HUDEP-2 (cell line): Measurements from ENCODE around the gene PHF1.
"Not testable (repeated sequence)": the region's sequence is repeated elsewhere in the genome, so short reads cannot be mapped to it uniquely, and the experiment has no call there.

ENCODE experiments used
- DNase-seq, 76 experiments: peaks; one replicate each; lab custom pipeline; 2025; ENCODE audit not compliant: unreplicated experiment in 76 of 76; lab: John Stamatoyannopoulos, UW

Gene PHF1

GRCh38 chr6:33391278-33391921 is 19.4 kb upstream of the PHF1 start, which contains the start of gene KIFC1:
Gene KIFC1 (plus strand): TSS chr6:33391823. CDS start chr6:33391986, 163 bp downstream.
- DNase-seq = peak; percentile 75 to 100 (median 100)

GRCh38 chr6:33391922-33392594 is 18.8 kb upstream of the PHF1 start:
- DNase-seq = peak in 12 of 76 experiments; percentile 5 to 58 (median 42)

- DNase-seq = no peak
Measured at GRCh38 chr6:33392595-33392948, 18.2 kb upstream of the PHF1 start.

DNA sequence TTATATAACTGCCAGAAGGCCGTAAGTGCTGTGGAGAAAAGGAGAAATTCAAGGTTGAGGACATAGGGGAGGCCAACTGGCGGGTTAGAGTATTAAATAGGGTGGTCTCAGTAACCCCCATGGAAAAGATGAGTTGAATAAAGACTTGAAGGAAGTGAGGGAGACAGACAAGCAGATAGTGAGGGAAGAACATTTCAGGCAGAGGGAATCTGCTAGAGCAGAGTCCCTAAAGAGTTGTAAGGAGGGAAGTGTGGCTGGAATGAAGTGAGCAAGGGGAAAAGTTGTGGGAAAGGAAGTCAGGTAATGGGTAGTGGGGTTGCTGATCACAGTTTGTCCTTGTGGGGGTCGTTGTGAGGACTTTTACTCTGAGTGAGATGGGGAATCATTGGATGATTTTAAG is 17.8 kb upstream of the PHF1 start:
- no peak for DNase-seq

DNA sequence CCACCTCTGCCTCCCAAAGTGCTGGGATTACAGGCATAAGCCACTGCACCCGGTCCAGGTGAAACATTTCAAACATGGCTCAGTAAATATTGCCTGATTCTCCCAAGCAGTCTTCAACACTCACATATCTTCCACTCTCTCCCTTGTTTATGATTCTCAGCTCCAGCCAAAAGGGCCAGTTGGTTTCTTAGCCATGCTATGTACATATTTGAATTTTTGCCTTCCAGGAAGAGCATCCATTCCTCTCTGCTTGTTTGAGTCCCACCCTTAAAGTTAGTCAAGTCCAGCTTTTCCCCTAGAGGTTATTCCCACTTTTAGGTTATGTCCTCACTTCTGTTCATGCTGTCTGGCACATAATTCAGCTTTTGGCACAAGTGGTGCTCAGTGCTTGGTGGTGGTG is 13.3 kb upstream of the PHF1 start:
- DNase-seq = no peak

DNA sequence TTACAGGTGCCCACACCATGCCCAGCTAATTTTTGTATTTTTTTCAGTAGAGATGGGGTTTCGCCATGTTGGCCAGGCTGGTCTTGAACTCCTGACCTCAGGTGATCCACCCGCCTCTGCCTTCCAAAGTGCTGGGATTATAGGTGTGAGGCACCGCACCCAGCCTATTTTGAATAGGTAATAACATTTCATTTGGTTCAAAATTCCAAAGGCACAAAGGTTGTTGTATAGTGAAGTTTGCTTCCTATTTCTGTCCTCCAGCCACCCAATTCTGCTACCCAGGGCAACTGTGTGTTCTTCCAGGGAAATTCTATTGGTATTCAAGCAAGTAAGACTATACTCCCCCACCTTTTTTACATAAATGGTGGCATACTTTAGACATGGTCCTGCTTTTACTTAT is 12.2 kb upstream of the PHF1 start:
- DNase-seq = not testable (repeated sequence)

- DNase-seq = not testable (repeated sequence)
Measured at GRCh38 chr6:33399881-33400280, 10.9 kb upstream of the PHF1 start.

- no peak for DNase-seq
Measured at GRCh38 chr6:33404884-33405283, 5.9 kb upstream of the PHF1 start.

- DNase-seq = no peak
Measured at GRCh38 chr6:33405386-33405940, 5.4 kb upstream of the PHF1 start.

- no peak for DNase-seq
Measured at GRCh38 chr6:33406126-33406525, 4.7 kb upstream of the PHF1 start.

DNA sequence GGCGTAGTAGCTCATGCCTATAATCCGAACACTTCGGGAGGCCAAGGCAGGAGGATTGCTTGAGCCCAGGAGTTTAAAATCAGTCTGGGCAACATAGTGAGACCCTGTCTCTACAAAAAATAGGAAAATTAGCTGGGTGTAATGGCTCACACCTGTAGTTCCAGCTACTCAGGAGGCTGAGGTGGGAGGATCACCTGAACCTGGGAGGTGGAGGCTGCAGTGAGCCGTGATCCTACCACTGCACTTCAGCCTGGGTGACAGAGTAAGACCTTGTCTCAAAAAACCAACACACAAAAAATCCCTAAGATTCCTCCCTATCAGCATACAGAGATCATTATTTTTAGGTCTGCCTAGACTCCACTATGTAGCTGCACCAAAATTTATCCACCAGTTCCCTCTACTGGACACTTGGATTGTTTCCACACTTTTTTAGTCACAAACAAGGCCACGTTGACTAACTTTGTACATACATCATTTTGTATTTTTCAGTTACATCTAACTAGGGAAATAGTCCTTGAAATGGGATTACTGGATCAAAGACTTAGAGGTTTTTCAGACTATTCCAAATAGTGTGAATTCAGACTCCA is 3.6 kb upstream of the PHF1 start:
- peak in 12 of 76 experiments; percentile 11 to 60 (median 26) for DNase-seq

- DNase-seq = peak in 75 of 76 experiments; percentile 84 to 100 (median 100)
Measured at GRCh38 chr6:33410050-33410710, 634 bp upstream of the PHF1 start.

DNA sequence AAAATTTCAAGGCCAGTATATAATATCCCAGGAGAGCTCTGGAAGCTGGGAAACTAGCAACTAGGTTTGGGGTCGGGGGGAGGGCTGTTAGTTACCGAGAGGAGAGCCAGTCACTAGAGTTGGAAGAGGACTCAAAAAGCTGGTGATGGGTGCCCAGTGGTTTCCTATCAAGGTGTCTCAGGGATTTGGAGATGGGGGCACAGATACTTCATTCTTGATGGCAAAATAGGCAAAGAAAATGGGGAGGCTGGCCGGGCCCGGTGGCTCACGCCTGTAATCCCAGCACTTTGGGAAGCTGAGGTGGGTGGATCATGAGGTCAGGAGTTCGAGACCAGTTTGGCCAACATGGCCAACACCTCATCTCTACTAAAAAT is 805 bp downstream of the PHF1 start:
- DNase-seq = no peak

- no peak for DNase-seq
Measured at GRCh38 chr6:33412140-33413009, 1.6 kb downstream of the PHF1 start.

- DNase-seq = no peak
Measured at GRCh38 chr6:33413241-33414120, 2.7 kb downstream of the PHF1 start.

DNA sequence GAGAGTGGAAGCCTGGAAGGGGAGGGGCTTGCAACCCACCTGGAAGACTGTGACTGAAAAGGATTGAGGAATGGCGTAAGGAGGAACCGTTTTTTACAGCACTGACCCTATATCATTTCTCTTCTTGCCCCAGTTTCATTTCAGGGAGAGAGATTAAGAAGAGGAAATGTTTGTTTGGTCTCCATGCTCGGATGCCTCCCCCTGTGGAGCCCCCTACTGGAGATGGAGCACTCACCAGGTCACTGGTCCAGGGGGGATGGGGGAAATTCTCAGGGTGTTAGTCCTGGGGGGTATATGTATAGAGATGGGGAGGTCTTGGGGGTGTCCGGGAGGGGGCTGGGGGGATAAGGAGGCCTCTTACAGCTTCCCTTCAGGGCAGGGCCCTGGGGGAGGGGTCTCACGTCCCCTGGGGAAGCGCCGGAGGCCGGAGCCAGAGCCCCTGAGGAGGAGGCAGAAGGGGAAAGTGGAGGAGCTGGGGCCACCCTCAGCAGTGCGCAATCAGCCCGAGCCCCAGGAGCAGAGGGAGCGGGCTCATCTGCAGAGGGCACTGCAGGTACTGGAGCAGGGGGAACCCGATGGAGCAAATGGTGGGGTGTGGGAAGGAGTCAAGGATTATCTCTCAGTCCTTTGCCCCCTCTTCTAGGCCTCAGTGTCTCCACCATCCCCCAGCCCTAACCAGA is 3.9 kb downstream of the PHF1 start:
- peak in 8 of 76 experiments; percentile 11 to 46 (median 23) for DNase-seq

GRCh38 chr6:33415831-33416230 is 5.0 kb downstream of the PHF1 start:
- no peak for DNase-seq

GRCh38 chr6:33416386-33417127 is 5.7 kb downstream of the PHF1 start:
- no peak for DNase-seq
